Measurements from ENCODE around the gene DPP10. TPM values are rescaled to one million over a fixed set of nuclear protein-coding genes. Genes with fewer than 3 reads are reported as not detected.
"Not testable (repeated sequence)": the region's sequence is repeated elsewhere in the genome, so short reads cannot be mapped to it uniquely, and the experiment has no call there.

Gene DPP10
- polyA plus RNA-seq, 3 donors: 9.0 to 15.6 (median 13.9) TPM

- DNase-seq (ENCODE audit: low read depth in 3 of 3, low spot score in 2 of 3): no peak
Observed at GRCh38 chr2:114935031-114935430, 492.6 kb downstream of the DPP10 start.

GRCh38 chr2:114937366-114937930 is 495.0 kb downstream of the DPP10 start:
- no peak for DNase-seq (ENCODE audit: low read depth in 3 of 3, low spot score in 2 of 3)

GRCh38 chr2:114940785-114941458 is 498.5 kb downstream of the DPP10 start:
- no peak for DNase-seq (ENCODE audit: low read depth in 3 of 3, low spot score in 2 of 3)

DNA sequence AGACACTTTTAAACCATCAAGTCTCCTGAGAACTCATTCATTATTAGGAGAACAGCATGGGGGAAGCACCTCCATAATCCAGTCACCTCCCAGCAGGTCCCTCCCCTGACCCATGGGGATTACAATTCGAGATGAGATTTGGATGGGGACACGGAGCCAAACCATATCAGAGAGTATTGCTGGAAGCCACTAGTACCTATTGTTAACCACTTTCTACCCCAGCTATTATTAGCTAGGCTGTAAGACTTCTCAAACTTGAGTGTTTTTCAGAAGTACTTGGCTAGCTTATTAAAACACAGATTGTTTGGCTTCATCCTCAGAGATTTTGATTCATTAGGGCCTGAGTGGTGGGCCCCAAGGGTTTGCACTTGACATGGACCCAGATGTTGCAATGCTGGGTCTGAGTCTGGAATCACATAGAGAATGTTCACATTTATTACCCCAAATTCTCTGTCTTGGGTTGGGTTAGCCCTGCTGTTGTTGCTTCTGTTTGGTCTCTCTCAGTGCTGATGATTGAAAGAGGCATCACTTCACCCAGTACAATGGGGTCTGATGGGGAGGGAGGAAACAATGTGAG is 506.9 kb downstream of the DPP10 start:
- DNase-seq (ENCODE audit: low read depth in 3 of 3, low spot score in 2 of 3): no peak

DNA sequence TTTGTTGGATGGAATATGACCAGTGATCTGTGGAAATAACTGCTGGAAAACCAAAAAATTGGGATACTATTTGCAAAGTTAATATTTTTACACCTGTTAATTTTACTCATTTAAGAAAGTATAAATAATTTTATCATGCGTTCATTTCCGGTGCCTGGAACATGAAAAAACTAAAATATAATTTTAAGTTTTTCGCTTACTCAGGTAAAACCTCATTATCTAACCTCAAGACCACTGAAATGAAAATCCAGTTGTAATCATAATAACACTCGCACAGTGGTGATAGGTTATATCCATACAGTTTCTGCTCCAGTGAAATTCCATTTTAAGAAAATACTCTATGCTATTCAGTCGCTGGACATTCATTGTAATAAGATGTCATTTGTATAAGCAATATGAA is 517.9 kb downstream of the DPP10 start:
- no peak for DNase-seq (ENCODE audit: low read depth in 3 of 3, low spot score in 2 of 3)

GRCh38 chr2:114962532-114962931 is 520.1 kb downstream of the DPP10 start:
- no peak for DNase-seq (ENCODE audit: low read depth in 3 of 3, low spot score in 2 of 3)

DNA sequence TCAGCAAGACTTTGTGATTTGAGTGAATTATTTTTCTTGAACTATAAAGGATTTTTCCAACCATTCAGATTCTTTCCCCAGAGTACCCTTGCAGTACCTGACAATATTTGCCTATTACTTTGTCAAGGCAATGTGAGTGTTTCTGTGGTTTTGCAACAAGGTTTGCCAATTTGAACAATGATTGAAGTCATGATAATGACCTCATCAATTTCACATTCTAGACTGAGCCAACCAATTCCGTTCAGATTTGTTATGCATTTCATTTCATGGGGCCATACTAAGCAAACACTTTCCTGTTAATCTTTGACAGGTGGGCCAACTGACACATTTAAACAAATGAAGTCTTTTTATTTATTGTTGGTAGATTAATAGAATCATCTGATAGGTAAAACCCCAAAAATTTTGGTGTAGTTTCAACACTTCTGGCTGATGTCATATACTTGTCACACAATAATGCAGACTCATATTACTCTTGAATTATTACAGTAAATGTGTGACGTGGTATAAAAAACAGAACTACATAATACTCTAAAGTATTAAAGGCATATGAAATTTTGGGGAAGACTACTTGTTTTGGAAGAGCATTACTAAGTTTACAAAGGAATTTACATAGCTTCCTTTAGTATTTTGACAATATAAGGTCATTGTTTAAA is 526.4 kb downstream of the DPP10 start:
- no peak for DNase-seq (ENCODE audit: low read depth in 3 of 3, low spot score in 2 of 3)

GRCh38 chr2:115004321-115004720 is 561.9 kb downstream of the DPP10 start:
- not testable (repeated sequence) for DNase-seq (ENCODE audit: low read depth in 3 of 3, low spot score in 2 of 3)

GRCh38 chr2:115011721-115012120 is 569.3 kb downstream of the DPP10 start:
- DNase-seq (ENCODE audit: low read depth in 3 of 3, low spot score in 2 of 3): no peak

DNA sequence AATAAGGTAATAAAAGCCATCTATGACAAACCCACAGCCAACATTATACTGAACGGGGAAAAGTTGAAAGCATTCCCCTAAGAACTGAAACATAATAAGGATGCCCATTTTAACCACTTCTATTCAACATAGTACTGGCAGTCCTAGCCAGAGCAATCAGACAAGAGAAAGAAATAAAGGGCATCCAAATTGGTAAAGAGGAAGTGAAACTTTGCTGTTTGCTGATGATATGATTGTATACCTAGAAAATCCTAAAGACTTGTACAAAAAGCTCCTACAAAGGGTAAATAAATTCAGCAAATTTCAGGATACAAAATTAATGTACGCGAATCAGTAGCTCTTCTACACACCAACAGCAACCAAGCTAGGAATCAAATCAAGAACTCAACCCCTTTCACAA is 579.6 kb downstream of the DPP10 start:
- not testable (repeated sequence) for DNase-seq (ENCODE audit: low read depth in 3 of 3, low spot score in 2 of 3)

DNA sequence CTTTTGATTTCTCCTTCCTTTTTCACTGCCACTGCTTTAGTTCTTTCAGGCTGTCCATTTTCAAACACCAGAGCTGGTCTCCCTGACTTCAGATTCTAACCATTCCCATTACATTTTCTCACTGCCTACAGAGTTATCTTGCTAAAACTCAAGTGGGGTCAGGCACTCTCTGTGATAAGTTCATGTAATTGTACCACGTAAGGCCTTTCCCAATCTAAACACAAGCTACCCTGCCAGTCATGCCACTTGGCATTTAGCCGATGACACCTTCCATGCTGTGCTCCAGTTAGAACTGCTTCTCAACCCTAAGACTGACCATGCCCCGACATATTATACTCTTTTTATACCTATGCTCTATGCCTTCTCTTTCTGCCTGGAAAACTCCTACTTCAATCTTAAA is 592.4 kb downstream of the DPP10 start:
- no peak for DNase-seq (ENCODE audit: low read depth in 3 of 3, low spot score in 2 of 3)

DNA sequence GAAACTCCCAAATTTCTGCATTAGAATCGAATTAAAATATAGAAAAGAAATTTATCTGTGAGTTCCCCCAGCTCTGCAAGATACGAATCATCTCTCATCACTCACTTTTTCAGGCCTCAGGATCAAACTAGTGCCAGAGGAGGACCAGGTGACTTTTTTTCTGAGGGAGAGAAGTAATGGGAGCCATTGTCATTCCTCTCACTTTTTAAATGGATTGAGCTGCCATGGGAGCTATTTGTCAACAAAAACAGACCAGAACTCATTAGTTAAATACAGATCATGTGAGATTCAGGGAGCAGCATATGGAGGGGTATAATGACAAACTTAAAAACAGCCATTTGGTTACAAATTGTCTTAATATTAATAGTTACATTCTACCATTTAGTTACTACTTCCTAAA is 594.4 kb downstream of the DPP10 start:
- DNase-seq (ENCODE audit: low read depth in 3 of 3, low spot score in 2 of 3): no peak

DNA sequence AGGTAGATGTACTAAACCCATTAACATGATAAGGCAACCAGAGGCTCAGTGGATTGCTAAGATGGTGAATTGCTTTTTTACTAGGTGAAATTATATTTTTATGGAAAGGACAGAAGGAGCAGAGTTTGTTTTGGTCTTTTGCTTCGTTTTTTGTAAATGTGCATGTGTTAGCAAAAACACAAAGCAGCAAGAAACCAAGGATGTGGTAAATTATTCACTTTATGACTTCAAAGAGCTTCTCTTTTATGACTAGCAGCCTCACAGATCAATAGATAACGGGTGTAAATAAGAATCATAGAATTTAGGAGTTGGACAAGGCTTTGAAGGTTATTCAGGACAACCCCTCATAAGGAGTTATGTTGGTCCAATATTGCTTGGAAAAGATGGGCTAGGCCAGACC is 615.0 kb downstream of the DPP10 start:
- DNase-seq (ENCODE audit: low read depth in 3 of 3, low spot score in 2 of 3): no peak

GRCh38 chr2:115070002-115070401 is 627.6 kb downstream of the DPP10 start:
- no peak for DNase-seq (ENCODE audit: low read depth in 3 of 3, low spot score in 2 of 3)

- DNase-seq (ENCODE audit: low read depth in 3 of 3, low spot score in 2 of 3): no peak
Observed at GRCh38 chr2:115071534-115071933, 629.1 kb downstream of the DPP10 start.

GRCh38 chr2:115075800-115076199 is 633.4 kb downstream of the DPP10 start:
- no peak for DNase-seq (ENCODE audit: low read depth in 3 of 3, low spot score in 2 of 3)

DNA sequence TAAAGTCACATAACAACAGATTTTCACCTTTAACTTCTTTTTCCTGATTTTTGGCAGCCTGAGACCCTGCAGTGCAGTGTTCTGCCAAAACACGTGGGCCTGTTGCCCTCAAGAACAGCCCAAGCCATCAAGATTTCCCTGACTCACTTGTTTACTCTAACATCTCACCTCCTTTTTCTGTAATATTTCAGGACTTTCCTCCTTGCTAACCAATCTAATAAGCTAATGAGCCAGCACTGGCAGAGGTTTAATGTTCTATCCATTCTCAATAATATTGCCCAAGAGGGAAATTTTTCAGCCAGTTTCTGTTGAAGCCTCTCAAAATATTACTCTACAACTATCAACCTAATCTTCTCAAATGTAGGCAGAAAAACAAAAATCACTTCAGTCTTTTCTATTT is 635.2 kb downstream of the DPP10 start:
- DNase-seq (ENCODE audit: low read depth in 3 of 3, low spot score in 2 of 3): no peak

GRCh38 chr2:115083225-115083624 is 640.8 kb downstream of the DPP10 start:
- DNase-seq (ENCODE audit: low read depth in 3 of 3, low spot score in 2 of 3): no peak

DNA sequence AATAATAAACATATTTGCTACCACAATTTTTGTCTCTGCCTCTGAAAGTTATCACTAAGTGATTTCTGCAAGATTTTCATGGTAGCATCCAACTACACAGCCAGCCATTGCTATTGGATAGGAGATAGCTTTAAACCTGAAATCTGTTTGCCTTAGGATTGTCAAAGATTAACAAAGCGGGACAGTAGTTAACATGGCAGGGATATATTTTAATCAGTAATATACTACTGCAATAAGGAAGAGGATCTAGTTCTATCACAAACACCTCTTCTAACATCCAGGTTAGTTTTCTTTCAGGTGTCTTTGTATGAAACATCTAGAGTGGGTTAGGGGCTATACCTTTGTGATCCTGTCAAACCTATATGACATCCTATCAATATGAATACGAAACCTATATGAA is 641.3 kb downstream of the DPP10 start:
- DNase-seq (ENCODE audit: low read depth in 3 of 3, low spot score in 2 of 3): no peak

DNA sequence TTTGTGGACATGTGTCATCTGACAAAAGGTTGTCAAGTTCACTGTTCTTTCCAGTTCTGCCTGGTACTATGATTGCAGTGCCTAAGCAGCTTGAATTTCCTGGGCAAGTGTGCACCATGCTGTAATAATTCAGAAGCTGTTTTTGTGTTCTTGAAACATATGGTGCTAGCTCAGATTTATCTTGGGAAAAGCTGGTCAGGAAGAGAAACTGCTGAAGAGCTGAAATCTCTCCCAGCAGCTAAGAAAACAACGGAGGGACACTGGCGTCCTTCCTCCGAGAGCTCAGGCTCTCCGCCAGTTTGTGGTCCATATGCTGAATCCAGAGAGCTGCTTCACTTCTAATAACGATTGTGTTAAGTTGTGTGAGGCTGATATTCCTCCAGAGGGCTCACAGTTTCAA is 642.0 kb downstream of the DPP10 start:
- DNase-seq (ENCODE audit: low read depth in 3 of 3, low spot score in 2 of 3): no peak

GRCh38 chr2:115086051-115086620 is 643.7 kb downstream of the DPP10 start:
- not testable (repeated sequence) for DNase-seq (ENCODE audit: low read depth in 3 of 3, low spot score in 2 of 3)

- DNase-seq (ENCODE audit: low read depth in 3 of 3, low spot score in 2 of 3): no peak
Observed at GRCh38 chr2:115094441-115094840, 652.0 kb downstream of the DPP10 start.

Measured in right renal cortex interstitium (tissue), 3 donors.